GM23338 (cell line): ENCODE measurements around the gene SLC35G1. TPM values are rescaled to one million over a fixed set of nuclear protein-coding genes. Genes with fewer than 3 reads are reported as not detected.

ENCODE experiments used
- ATAC-seq: fragments of 200-7000 bp; cut with Tn5 transposase; 3 replicates; pipeline ENCODE4 v1.9.1; 2020
- DNase-seq: peaks from one replicate; pipeline ENCODE4 v3.0.0-alpha.2; 2015; ENCODE audit warnings: low spot score
- H2AFZ ChIP-seq: fragments of 200-600 bp; sonication (generic); 2 replicates; pipeline ENCODE4 v1.8.0; 2016; ENCODE audit warnings: antibody characterized with exemption, mild to moderate bottlenecking, moderate library complexity
- H3F3A ChIP-seq: fragments of 200-600 bp; sonication (generic); replicated peaks from 2 replicates; pipeline ENCODE4 v1.8.0; 2017; ENCODE audit warnings: antibody characterized with exemption, mixed run types, low read depth
- H3K27ac ChIP-seq: fragments of 200-600 bp; sonication (generic); 2 replicates; pipeline ENCODE4 v1.6.1; 2016; ENCODE audit warnings: low read depth
- H3K27me3 ChIP-seq: fragments of 200-600 bp; sonication (generic); 2 replicates; pipeline ENCODE4 v1.8.0; 2016; ENCODE audit warnings: mild to moderate bottlenecking, mixed run types, moderate library complexity; ENCODE audit not compliant: insufficient read depth
- H3K36me3 ChIP-seq: fragments of 200-600 bp; sonication (generic); 2 replicates; pipeline ENCODE4 v1.8.0; 2016; ENCODE audit warnings: mild to moderate bottlenecking; ENCODE audit not compliant: insufficient read depth
- H3K4me1 ChIP-seq: fragments of 200-600 bp; sonication (generic); 2 replicates; pipeline ENCODE4 v1.8.0; 2016; ENCODE audit warnings: mild to moderate bottlenecking, moderate library complexity; ENCODE audit not compliant: insufficient read depth
- H3K4me2 ChIP-seq: fragments of 200-600 bp; sonication (generic); 2 replicates; pipeline ENCODE4 v1.7.1; 2017; ENCODE audit warnings: mixed run types
- H3K4me3 ChIP-seq: fragments of 200-600 bp; sonication (generic); 2 replicates; pipeline ENCODE4 v1.6.1; 2016; ENCODE audit warnings: mixed run types
- H3K79me2 ChIP-seq: fragments of 200-600 bp; sonication (generic); replicated peaks from 2 replicates; pipeline ENCODE4 v1.8.0; 2017; ENCODE audit warnings: mild to moderate bottlenecking; ENCODE audit not compliant: insufficient read depth
- H3K9me2 ChIP-seq: fragments of 200-600 bp; sonication (generic); 2 replicates; pipeline ENCODE4 v1.8.0; 2017; ENCODE audit not compliant: insufficient read depth
- H4K20me1 ChIP-seq: fragments of 200-600 bp; sonication (generic); replicated peaks from 2 replicates; pipeline ENCODE4 v1.8.0; 2017; ENCODE audit warnings: mild to moderate bottlenecking; ENCODE audit not compliant: insufficient read depth
- H3K27ac Mint-ChIP-seq: 2 replicates; pipeline ENCODE4 v1.8.0; 2020; ENCODE audit warnings: inconsistent platforms, mild to moderate bottlenecking, moderate library complexity, mixed read lengths
- H3K27me3 Mint-ChIP-seq: 3 replicates; pipeline ENCODE4 v1.8.0; 2022; ENCODE audit warnings: low read depth, mild to moderate bottlenecking, moderate library complexity, mixed read lengths, inconsistent platforms; ENCODE audit not compliant: insufficient read depth, poor library complexity
- H3K36me3 Mint-ChIP-seq: 3 replicates; pipeline ENCODE4 v1.8.0; 2021; ENCODE audit warnings: low read depth, mild to moderate bottlenecking, inconsistent platforms, moderate library complexity, mixed read lengths
- H3K4me1 Mint-ChIP-seq: 3 replicates; pipeline ENCODE4 v1.8.0; 2020; ENCODE audit warnings: mild to moderate bottlenecking, inconsistent platforms, mixed read lengths
- H3K4me3 Mint-ChIP-seq: 3 replicates; pipeline ENCODE4 v1.8.0; 2021; ENCODE audit warnings: moderate library complexity, mild to moderate bottlenecking, inconsistent platforms, mixed read lengths
- H3K9me3 Mint-ChIP-seq: 3 replicates; pipeline ENCODE4 v1.8.0; 2020; ENCODE audit warnings: moderate library complexity, mild to moderate bottlenecking, inconsistent platforms, mixed read lengths
- CREB1 ChIP-seq: fragments of 250-450 bp; sonication (Bioruptor Pico); IDR thresholded peaks from 2 replicates; pipeline ENCODE4 v1.5.0; 2020; ENCODE audit warnings: low read depth, mild to moderate bottlenecking, moderate library complexity
- ETS1 ChIP-seq: IDR thresholded peaks from 2 replicates; pipeline ENCODE4 v1.6.1; 2016; ENCODE audit warnings: antibody characterized with exemption
- EZH2 ChIP-seq: fragments of 200-600 bp; sonication (generic); IDR thresholded peaks from one replicate; pipeline ENCODE4 v1.8.0; 2017; ENCODE audit warnings: antibody characterized with exemption, mild to moderate bottlenecking, low read depth; ENCODE audit not compliant: unreplicated experiment
- EZH2phosphoT487 ChIP-seq: fragments of 200-600 bp; sonication (generic); IDR thresholded peaks from one replicate; pipeline ENCODE4 v1.8.1; 2018; ENCODE audit warnings: antibody characterized with exemption; ENCODE audit not compliant: unreplicated experiment
- JUNB ChIP-seq: IDR thresholded peaks from one replicate; pipeline ENCODE4 v1.6.1; 2016; ENCODE audit warnings: antibody characterized with exemption; ENCODE audit not compliant: unreplicated experiment
- NANOG ChIP-seq: IDR thresholded peaks from 2 replicates; pipeline ENCODE4 v1.6.1; 2016; ENCODE audit warnings: antibody characterized with exemption, borderline replicate concordance
- POLR2AphosphoS5 ChIP-seq: IDR thresholded peaks from 2 replicates; pipeline ENCODE4 v1.6.1; 2016; ENCODE audit warnings: antibody characterized with exemption, low read depth
- REST ChIP-seq: IDR thresholded peaks from one replicate; pipeline ENCODE4 v1.6.1; 2018; ENCODE audit warnings: antibody characterized with exemption; ENCODE audit not compliant: unreplicated experiment
- ZNF114 ChIP-seq: fragments of 250-450 bp; sonication (Bioruptor Pico); IDR thresholded peaks from 2 replicates; pipeline ENCODE4 v1.5.0; 2020; ENCODE audit warnings: mild to moderate bottlenecking, moderate library complexity
- ZNF331 ChIP-seq: fragments of 250-450 bp; sonication (Bioruptor Pico); IDR thresholded peaks from 2 replicates; pipeline ENCODE4 v1.5.0; 2020; ENCODE audit warnings: low read depth, mild to moderate bottlenecking, moderate library complexity
- polyA plus RNA-seq: library from polyadenylated mRNA; unstranded; fragments of >200 nt; fragmentation: Nextera tagmentation; extraction: Ambion mirVana; gene quantifications from 2 replicates; pipeline ENCODE4 v1.2.1, GENCODE V29; 2016
- total RNA-seq: library from RNA; depleted of rRNA; stranded (reverse); fragments of >200 nt; shearing (Covaris generic); gene quantifications from 2 replicates; pipeline ENCODE4 v1.2.3, GENCODE V29; 2014
- TF ChIP-seq, protein P1 (sequence below): fragments of 250-450 bp; sonication (Bioruptor Pico); IDR thresholded peaks from 2 replicates; pipeline ENCODE4 v1.5.0; 2020; ENCODE audit warnings: mild to moderate bottlenecking, moderate library complexity

The SLC35G1 gene
- total and polyA plus RNA-seq, 2 experiments from 2014 or later, result 3.9 to 4.1 TPM

DNA sequence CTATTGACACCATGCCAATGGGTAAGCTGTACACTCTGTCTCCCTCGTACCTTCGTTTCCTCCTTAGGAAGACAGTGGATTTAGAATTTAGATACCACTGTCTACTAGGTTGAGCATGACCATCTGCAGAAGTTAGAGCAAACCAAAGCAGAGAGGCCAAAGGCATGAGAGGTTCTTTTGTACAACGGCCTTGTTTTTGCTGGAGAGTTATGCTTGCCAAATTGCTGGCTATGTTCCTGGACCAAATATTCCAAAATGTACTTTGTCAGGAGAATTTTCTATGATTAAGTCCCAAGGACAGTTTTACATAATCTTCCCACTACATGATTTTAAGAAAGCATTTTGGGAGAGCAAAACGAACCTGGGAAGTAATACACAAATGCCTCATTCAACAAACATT is 52.0 kb downstream of the SLC35G1 start (continued):
- no peak for TF ChIP-seq REST

DNA sequence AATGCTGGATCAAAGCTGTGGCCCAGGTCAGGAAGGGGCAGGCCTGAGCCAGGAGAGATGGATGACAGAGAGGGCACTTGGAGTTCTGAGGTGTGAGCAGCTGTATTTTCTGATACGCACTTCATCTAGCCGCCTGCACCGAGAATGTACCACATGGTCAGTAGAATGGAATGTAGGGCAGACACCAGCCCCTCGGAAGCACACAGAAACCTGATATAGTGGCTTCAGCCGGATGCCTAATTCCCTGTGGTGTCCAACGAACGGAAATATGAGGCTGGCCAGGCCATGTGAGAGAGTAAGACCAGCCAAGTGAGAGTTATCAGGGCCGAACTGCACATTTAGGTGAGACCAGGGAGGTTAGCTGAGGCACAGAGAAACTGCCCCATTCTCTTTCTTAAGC is 53.3 kb downstream of the SLC35G1 start:
- H3F3A ChIP-seq, result no peaks in the 10 kb centered on the region
- no peak; the same call in 1 of the 3 replicates for ATAC-seq
- TF ChIP-seq JUNB, result no peak
- TF ChIP-seq REST, result no peak
- no peak for TF ChIP-seq EZH2
- TF ChIP-seq, protein P1, sequence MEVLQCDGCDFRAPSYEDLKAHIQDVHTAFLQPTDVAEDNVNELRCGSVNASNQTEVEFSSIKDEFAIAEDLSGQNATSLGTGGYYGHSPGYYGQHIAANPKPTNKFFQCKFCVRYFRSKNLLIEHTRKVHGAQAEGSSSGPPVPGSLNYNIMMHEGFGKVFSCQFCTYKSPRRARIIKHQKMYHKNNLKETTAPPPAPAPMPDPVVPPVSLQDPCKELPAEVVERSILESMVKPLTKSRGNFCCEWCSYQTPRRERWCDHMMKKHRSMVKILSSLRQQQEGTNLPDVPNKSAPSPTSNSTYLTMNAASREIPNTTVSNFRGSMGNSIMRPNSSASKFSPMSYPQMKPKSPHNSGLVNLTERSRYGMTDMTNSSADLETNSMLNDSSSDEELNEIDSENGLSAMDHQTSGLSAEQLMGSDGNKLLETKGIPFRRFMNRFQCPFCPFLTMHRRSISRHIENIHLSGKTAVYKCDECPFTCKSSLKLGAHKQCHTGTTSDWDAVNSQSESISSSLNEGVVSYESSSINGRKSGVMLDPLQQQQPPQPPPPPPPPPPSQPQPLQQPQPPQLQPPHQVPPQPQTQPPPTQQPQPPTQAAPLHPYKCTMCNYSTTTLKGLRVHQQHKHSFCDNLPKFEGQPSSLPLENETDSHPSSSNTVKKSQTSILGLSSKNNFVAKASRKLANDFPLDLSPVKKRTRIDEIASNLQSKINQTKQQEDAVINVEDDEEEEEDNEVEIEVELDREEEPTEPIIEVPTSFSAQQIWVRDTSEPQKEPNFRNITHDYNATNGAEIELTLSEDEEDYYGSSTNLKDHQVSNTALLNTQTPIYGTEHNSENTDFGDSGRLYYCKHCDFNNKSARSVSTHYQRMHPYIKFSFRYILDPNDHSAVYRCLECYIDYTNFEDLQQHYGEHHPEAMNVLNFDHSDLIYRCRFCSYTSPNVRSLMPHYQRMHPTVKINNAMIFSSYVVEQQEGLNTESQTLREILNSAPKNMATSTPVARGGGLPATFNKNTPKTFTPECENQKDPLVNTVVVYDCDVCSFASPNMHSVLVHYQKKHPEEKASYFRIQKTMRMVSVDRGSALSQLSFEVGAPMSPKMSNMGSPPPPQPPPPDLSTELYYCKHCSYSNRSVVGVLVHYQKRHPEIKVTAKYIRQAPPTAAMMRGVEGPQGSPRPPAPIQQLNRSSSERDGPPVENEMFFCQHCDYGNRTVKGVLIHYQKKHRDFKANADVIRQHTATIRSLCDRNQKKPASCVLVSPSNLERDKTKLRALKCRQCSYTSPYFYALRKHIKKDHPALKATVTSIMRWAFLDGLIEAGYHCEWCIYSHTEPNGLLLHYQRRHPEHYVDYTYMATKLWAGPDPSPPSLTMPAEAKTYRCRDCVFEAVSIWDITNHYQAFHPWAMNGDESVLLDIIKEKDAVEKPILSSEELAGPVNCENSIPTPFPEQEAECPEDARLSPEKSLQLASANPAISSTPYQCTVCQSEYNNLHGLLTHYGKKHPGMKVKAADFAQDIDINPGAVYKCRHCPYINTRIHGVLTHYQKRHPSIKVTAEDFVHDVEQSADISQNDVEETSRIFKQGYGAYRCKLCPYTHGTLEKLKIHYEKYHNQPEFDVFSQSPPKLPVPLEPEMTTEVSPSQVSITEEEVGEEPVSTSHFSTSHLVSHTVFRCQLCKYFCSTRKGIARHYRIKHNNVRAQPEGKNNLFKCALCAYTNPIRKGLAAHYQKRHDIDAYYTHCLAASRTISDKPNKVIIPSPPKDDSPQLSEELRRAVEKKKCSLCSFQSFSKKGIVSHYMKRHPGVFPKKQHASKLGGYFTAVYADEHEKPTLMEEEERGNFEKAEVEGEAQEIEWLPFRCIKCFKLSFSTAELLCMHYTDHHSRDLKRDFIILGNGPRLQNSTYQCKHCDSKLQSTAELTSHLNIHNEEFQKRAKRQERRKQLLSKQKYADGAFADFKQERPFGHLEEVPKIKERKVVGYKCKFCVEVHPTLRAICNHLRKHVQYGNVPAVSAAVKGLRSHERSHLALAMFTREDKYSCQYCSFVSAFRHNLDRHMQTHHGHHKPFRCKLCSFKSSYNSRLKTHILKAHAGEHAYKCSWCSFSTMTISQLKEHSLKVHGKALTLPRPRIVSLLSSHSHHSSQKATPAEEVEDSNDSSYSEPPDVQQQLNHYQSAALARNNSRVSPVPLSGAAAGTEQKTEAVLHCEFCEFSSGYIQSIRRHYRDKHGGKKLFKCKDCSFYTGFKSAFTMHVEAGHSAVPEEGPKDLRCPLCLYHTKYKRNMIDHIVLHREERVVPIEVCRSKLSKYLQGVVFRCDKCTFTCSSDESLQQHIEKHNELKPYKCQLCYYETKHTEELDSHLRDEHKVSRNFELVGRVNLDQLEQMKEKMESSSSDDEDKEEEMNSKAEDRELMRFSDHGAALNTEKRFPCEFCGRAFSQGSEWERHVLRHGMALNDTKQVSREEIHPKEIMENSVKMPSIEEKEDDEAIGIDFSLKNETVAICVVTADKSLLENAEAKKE (CRISPR knock-in tag), result no peak
- TF ChIP-seq POLR2AphosphoS5, result no peak
- TF ChIP-seq ETS1, result no peak
- no peak for TF ChIP-seq ZNF331
- no peak for TF ChIP-seq CREB1 (CRISPR knock-in tag)
- TF ChIP-seq NANOG, result no peak
- TF ChIP-seq ZNF114, result no peak
- TF ChIP-seq EZH2phosphoT487, result no peak

More for the DNA sequence above, 53.3 kb downstream of the SLC35G1 start:
- H3K4me1 ChIP-seq, result no peaks in the 10 kb centered on the region
- no peak overlapping the region for H3K4me3 ChIP-seq
- H3K4me1 Mint-ChIP-seq, result no peaks in the 10 kb centered on the region
- DNase-seq, result peak; percentile 17
- H4K20me1 ChIP-seq, result no peaks in the 10 kb centered on the region
- no peak overlapping the region for H3K4me2 ChIP-seq
- no peaks in the 10 kb centered on the region for H3K9me3 Mint-ChIP-seq
- no peaks in the 10 kb centered on the region for H3K27me3 Mint-ChIP-seq
- no peaks in the 10 kb centered on the region for H3K36me3 ChIP-seq
- H3K27me3 ChIP-seq, result no peaks in the 10 kb centered on the region
- no peaks in the 10 kb centered on the region for H3K79me2 ChIP-seq
- no peaks in the 10 kb centered on the region for H3K36me3 Mint-ChIP-seq
- no peak overlapping the region for H3K4me3 Mint-ChIP-seq
- no peak overlapping the region for H3K27ac ChIP-seq
- no peaks in the 10 kb centered on the region for H3K9me2 ChIP-seq
- H3K27ac Mint-ChIP-seq, result no peak overlapping the region
- peak overlapping the region; percentile 40; the same call in 1 of the 2 replicates for H2AFZ ChIP-seq
